GM12891 (cell line): Measurements from ENCODE around the gene C2CD2L. TPM values are rescaled to one million over a fixed set of nuclear protein-coding genes. Genes with fewer than 3 reads are reported as not detected.
A peak's percentile ranks its signal among the peaks of the same experiment; 100 is the strongest.
"Not testable (repeated sequence)": the region's sequence is repeated elsewhere in the genome, so short reads cannot be mapped to it uniquely, and the experiment has no call there.

Source experiments
- DNase-seq: peaks from one replicate; pipeline ENCODE4 v3.0.0; 2011; ENCODE audit warnings: low spot score; ENCODE audit not compliant: insufficient read length
- FAIRE-seq: peaks from 2 replicates; lab custom pipeline; 2011; peaks lifted over from hg19 to GRCh38; lab: Jason Lieb, UNC
- PAX5 ChIP-seq: IDR thresholded peaks from 2 replicates; pipeline ENCODE4 v1.6.1; 2011; ENCODE audit warnings: low read length, moderate library complexity, mild to moderate bottlenecking; ENCODE audit not compliant: insufficient read depth, severe bottlenecking
- POLR2A ChIP-seq: IDR thresholded peaks from 2 replicates; pipeline ENCODE4 v1.6.1; 2011; ENCODE audit warnings: low read depth, low read length, control low read depth
- POLR2AphosphoS5 ChIP-seq: IDR thresholded peaks from 2 replicates; pipeline ENCODE4 v1.6.1; 2011; ENCODE audit warnings: low read depth, low read length, control low read depth
- POU2F2 ChIP-seq: IDR thresholded peaks from 2 replicates; pipeline ENCODE4 v1.6.1; 2011; ENCODE audit warnings: low read depth, mild to moderate bottlenecking, control low read depth, low read length, moderate library complexity
- SPI1 ChIP-seq: IDR thresholded peaks from 2 replicates; pipeline ENCODE4 v1.6.1; 2011; ENCODE audit warnings: low read depth, low read length, control low read depth
- TAF1 ChIP-seq: IDR thresholded peaks from 2 replicates; pipeline ENCODE4 v1.6.1; 2011; ENCODE audit warnings: low read depth, low read length, control low read depth
- polyA plus RNA-seq: library from polyadenylated mRNA; unstranded; fragments of >200 nt; gene quantifications from one replicate; pipeline ENCODE4 v1.2.1, GENCODE V29; 2012; ENCODE audit warnings: low read depth, missing spikeins, inconsistent platforms; ENCODE audit not compliant: missing spikeins

C2CD2L gene
- polyA plus RNA-seq: 3.7 TPM

DNA sequence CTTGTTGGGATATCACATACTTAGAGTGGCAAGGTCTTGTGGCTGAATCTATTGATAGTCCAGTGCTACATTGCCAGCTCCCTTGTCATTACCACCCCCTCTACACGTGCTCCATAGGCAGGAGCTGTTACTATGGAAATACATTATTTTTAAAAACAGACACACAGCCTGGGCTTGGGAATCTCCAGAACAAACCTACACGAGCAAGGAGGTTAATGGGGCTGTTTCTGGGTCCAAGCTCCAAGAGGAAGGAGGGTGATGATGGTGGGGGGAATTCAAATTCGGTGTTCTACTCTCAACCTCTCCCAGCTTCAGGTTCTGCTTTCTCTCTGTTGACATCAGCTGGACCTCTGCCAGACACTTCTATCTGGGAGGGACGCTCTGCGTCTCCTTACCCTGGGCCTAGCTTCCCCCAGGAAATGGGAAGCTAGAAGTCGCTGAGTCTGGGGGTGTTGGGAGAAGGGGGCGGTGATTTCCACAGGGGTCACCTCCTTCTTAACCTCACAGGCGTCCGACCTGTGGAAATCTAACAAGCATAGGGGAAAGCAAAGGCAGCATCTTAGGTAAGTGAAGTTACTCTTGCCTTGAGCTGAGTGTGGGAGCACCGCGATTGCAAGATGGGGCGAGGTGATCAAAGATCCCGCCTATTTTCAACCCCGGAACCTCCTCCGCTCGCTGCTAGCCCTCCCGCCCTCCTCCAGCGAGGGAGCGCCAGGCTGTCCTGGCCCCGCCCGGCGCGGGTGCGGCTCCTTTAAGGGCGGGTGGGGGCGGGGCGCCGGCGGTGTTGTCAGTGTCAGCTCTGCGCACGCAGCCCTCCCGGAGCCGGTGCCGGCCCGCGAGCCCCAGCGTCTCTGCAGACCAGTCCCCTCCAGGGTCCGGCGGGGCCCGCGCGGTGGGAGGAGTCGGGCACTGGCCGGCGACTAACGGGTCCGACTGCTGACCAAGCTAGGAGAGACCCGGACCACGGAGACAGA, at the start of gene C2CD2L:
Gene C2CD2L (plus strand): TSS at position 781 of the 974 bp plus-strand sequence. CDS start 398 bp downstream, outside the sequence.
- TF ChIP-seq POLR2A: peak; percentile 66
- no peak for TF ChIP-seq PAX5
- TF ChIP-seq TAF1: no peak
- peak; percentile 65 for TF ChIP-seq POLR2AphosphoS5
- no peak for TF ChIP-seq SPI1
- no peak for TF ChIP-seq POU2F2
- FAIRE-seq (peak; percentile 90), DNase-seq (peak; percentile 97)

- not testable (repeated sequence) for FAIRE-seq, DNase-seq
Measured at GRCh38 chr11:119059128-119059527, 48.0 kb upstream of the C2CD2L start.

DNA sequence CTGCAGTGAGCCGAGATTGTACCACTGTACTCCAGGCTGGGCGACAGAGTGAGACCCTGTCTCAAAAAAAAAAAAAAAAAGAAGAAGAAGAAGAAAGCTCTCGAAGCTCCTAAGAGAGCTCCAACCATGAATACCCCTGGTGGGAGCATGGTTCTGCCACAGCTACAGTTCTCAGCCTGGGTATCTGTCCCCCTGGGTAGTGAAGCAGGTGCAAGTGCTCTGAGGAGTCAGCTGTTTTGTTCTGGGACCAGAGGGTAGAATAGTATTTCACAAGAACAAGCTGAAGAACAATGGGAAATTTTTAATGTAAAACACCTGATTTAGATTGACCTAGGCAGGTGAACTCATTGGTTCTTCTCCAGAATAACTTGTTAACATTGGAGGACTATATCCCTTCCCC, 45.9 kb upstream of the C2CD2L start:
- DNase-seq (no peak), FAIRE-seq (no peak)
- TF ChIP-seq PAX5: no peak
- no peak for TF ChIP-seq POU2F2
- TF ChIP-seq POLR2A: no peak
- TF ChIP-seq POLR2AphosphoS5: no peak
- no peak for TF ChIP-seq SPI1
- TF ChIP-seq TAF1: no peak

- DNase-seq (no peak), FAIRE-seq (no peak)
- no peak for TF ChIP-seq POLR2A
Measured at GRCh38 chr11:119062779-119063178, 44.4 kb upstream of the C2CD2L start.

- peak; percentile 48 for FAIRE-seq
- no peak for TF ChIP-seq POLR2A
Measured at GRCh38 chr11:119065369-119065768, 41.8 kb upstream of the C2CD2L start.

GRCh38 chr11:119067371-119068222, 39.5 kb upstream of the C2CD2L start, which contains the start of gene VPS11:
Gene VPS11 (plus strand): TSS chr11:119067818. CDS start chr11:119067824, 6 bp downstream.
- FAIRE-seq (peak; percentile 96), DNase-seq (peak; percentile 99)
- TF ChIP-seq POU2F2 (peak; percentile 72; the same call in 1 of the 2 replicates), POLR2A (peak; percentile 84), SPI1 (no peak), POLR2AphosphoS5 (peak; percentile 84), TAF1 (peak; percentile 91), PAX5 (no peak)

More at GRCh38 chr11:119065369-119065768, 41.8 kb upstream of the C2CD2L start:
- no peak for DNase-seq

GRCh38 chr11:119077839-119078238, 29.3 kb upstream of the C2CD2L start:
- DNase-seq: no peak
- FAIRE-seq: no peak
- TF ChIP-seq POU2F2: no peak
- TF ChIP-seq SPI1: no peak
- no peak for TF ChIP-seq POLR2A
- no peak for TF ChIP-seq POLR2AphosphoS5

GRCh38 chr11:119078675-119079420, 28.3 kb upstream of the C2CD2L start:
- TF ChIP-seq TAF1: no peak
- TF ChIP-seq SPI1: no peak
- no peak for TF ChIP-seq PAX5
- no peak for TF ChIP-seq POLR2AphosphoS5
- TF ChIP-seq POLR2A: no peak
- no peak for TF ChIP-seq POU2F2
- no peak for DNase-seq
- FAIRE-seq: no peak

- FAIRE-seq (no peak), DNase-seq (no peak)
- TF ChIP-seq PAX5: no peak
- TF ChIP-seq TAF1: no peak
- TF ChIP-seq POLR2AphosphoS5: no peak
- no peak for TF ChIP-seq SPI1
- TF ChIP-seq POU2F2: no peak
- no peak for TF ChIP-seq POLR2A
Measured at GRCh38 chr11:119081682-119082260, 25.4 kb upstream of the C2CD2L start.
